ENCODE results near the gene ZBTB20.

Gene ZBTB20

GRCh38 chr3:114809668-114810413, 337.2 kb downstream of the ZBTB20 start:
- Histone ChIP-seq H3K27ac (ENCODE audit: low read length) (no peak overlapping the region), H3K4me1 (ENCODE audit: control insufficient read depth, insufficient read depth, low read length) (no peaks in the 10 kb centered on the region), H3K4me3 (ENCODE audit: low read length) (no peak overlapping the region), H3K36me3 (ENCODE audit: control insufficient read depth, insufficient read depth, low read length) (no peaks in the 10 kb centered on the region), H3K9me3 (ENCODE audit: control insufficient read depth, insufficient read depth, low read length) (no peaks in the 10 kb centered on the region), H3K27me3 (ENCODE audit: control insufficient read depth, insufficient read depth, low read length) (no peaks in the 10 kb centered on the region)
- no CpG with 5 or more reads among the region's 5 CpGs for WGBS (ENCODE audit: insufficient coverage, insufficient read length)
- no peak for DNase-seq (ENCODE audit: low read depth, low spot score)

GRCh38 chr3:114804099-114804498, 343.0 kb downstream of the ZBTB20 start:
- Histone ChIP-seq H3K9me3 (ENCODE audit: control insufficient read depth, insufficient read depth, low read length) (no peaks in the 10 kb centered on the region), H3K27me3 (ENCODE audit: control insufficient read depth, insufficient read depth, low read length) (no peaks in the 10 kb centered on the region), H3K4me3 (ENCODE audit: low read length) (no peak overlapping the region), H3K4me1 (ENCODE audit: control insufficient read depth, insufficient read depth, low read length) (no peaks in the 10 kb centered on the region), H3K27ac (ENCODE audit: low read length) (no peak overlapping the region), H3K36me3 (ENCODE audit: control insufficient read depth, insufficient read depth, low read length) (no peaks in the 10 kb centered on the region)
- no peak for DNase-seq (ENCODE audit: low read depth, low spot score)
- WGBS (ENCODE audit: insufficient coverage, insufficient read length) = no CpG with 5 or more reads among the region's 1 CpG

GRCh38 chr3:114803042-114803695, 343.9 kb downstream of the ZBTB20 start:
- Histone ChIP-seq H3K4me3 (ENCODE audit: low read length) (no peak overlapping the region), H3K9me3 (ENCODE audit: control insufficient read depth, insufficient read depth, low read length) (no peaks in the 10 kb centered on the region), H3K27ac (ENCODE audit: low read length) (no peak overlapping the region), H3K27me3 (ENCODE audit: control insufficient read depth, insufficient read depth, low read length) (no peaks in the 10 kb centered on the region), H3K4me1 (ENCODE audit: control insufficient read depth, insufficient read depth, low read length) (no peaks in the 10 kb centered on the region), H3K36me3 (ENCODE audit: control insufficient read depth, insufficient read depth, low read length) (no peaks in the 10 kb centered on the region)
- no peak for DNase-seq (ENCODE audit: low read depth, low spot score)
- WGBS (ENCODE audit: insufficient coverage, insufficient read length) = no CpG with 5 or more reads among the region's 5 CpGs

- DNase-seq (ENCODE audit: low read depth, low spot score) = no peak
- H3K27ac ChIP-seq (ENCODE audit: low read length) = no peak overlapping the region
- WGBS (ENCODE audit: insufficient coverage, insufficient read length) = no CpG with 5 or more reads among the region's 5 CpGs
- no peaks in the 10 kb centered on the region for H3K36me3 ChIP-seq (ENCODE audit: control insufficient read depth, insufficient read depth, low read length)
- no peaks in the 10 kb centered on the region for H3K27me3 ChIP-seq (ENCODE audit: control insufficient read depth, insufficient read depth, low read length)
- H3K4me3 ChIP-seq (ENCODE audit: low read length) = no peak overlapping the region
- H3K9me3 ChIP-seq (ENCODE audit: control insufficient read depth, insufficient read depth, low read length) = no peaks in the 10 kb centered on the region
- no peaks in the 10 kb centered on the region for H3K4me1 ChIP-seq (ENCODE audit: control insufficient read depth, insufficient read depth, low read length)
These were observed 346.6 kb downstream of the ZBTB20 start for GRCh38 chr3:114800272-114801031.

- Histone ChIP-seq H3K36me3 (ENCODE audit: control insufficient read depth, insufficient read depth, low read length) (no peaks in the 10 kb centered on the region), H3K27me3 (ENCODE audit: control insufficient read depth, insufficient read depth, low read length) (no peaks in the 10 kb centered on the region), H3K4me3 (ENCODE audit: low read length) (no peak overlapping the region), H3K4me1 (ENCODE audit: control insufficient read depth, insufficient read depth, low read length) (no peaks in the 10 kb centered on the region), H3K27ac (ENCODE audit: low read length) (no peak overlapping the region), H3K9me3 (ENCODE audit: control insufficient read depth, insufficient read depth, low read length) (no peaks in the 10 kb centered on the region)
- no CpG with 5 or more reads among the region's 4 CpGs for WGBS (ENCODE audit: insufficient coverage, insufficient read length)
- no peak for DNase-seq (ENCODE audit: low read depth, low spot score)
These were observed 347.3 kb downstream of the ZBTB20 start for GRCh38 chr3:114799816-114800215.

- no peaks in the 10 kb centered on the region for H3K9me3 ChIP-seq (ENCODE audit: control insufficient read depth, insufficient read depth, low read length)
- H3K27me3 ChIP-seq (ENCODE audit: control insufficient read depth, insufficient read depth, low read length) = no peaks in the 10 kb centered on the region
- H3K36me3 ChIP-seq (ENCODE audit: control insufficient read depth, insufficient read depth, low read length) = no peaks in the 10 kb centered on the region
- no peaks in the 10 kb centered on the region for H3K4me1 ChIP-seq (ENCODE audit: control insufficient read depth, insufficient read depth, low read length)
- H3K27ac ChIP-seq (ENCODE audit: low read length) = no peak overlapping the region
- H3K4me3 ChIP-seq (ENCODE audit: low read length) = no peak overlapping the region
- DNase-seq (ENCODE audit: low read depth, low spot score) = no peak
These were observed 350.3 kb downstream of the ZBTB20 start for GRCh38 chr3:114796796-114797195.

GRCh38 chr3:114794894-114795630, 352.0 kb downstream of the ZBTB20 start:
- Histone ChIP-seq H3K4me1 (ENCODE audit: control insufficient read depth, insufficient read depth, low read length) (no peaks in the 10 kb centered on the region), H3K9me3 (ENCODE audit: control insufficient read depth, insufficient read depth, low read length) (no peaks in the 10 kb centered on the region), H3K4me3 (ENCODE audit: low read length) (no peak overlapping the region), H3K36me3 (ENCODE audit: control insufficient read depth, insufficient read depth, low read length) (no peaks in the 10 kb centered on the region), H3K27me3 (ENCODE audit: control insufficient read depth, insufficient read depth, low read length) (no peaks in the 10 kb centered on the region), H3K27ac (ENCODE audit: low read length) (no peak overlapping the region)
- no CpG with 5 or more reads among the region's 2 CpGs for WGBS (ENCODE audit: insufficient coverage, insufficient read length)
- no peak for DNase-seq (ENCODE audit: low read depth, low spot score)

GRCh38 chr3:114792159-114792918, 354.7 kb downstream of the ZBTB20 start:
- no peak overlapping the region for H3K27ac ChIP-seq (ENCODE audit: low read length)
- no peaks in the 10 kb centered on the region for H3K4me1 ChIP-seq (ENCODE audit: control insufficient read depth, insufficient read depth, low read length)
- no peak for DNase-seq (ENCODE audit: low read depth, low spot score)
- H3K36me3 ChIP-seq (ENCODE audit: control insufficient read depth, insufficient read depth, low read length) = no peaks in the 10 kb centered on the region
- no peaks in the 10 kb centered on the region for H3K27me3 ChIP-seq (ENCODE audit: control insufficient read depth, insufficient read depth, low read length)
- no peak overlapping the region for H3K4me3 ChIP-seq (ENCODE audit: low read length)
- WGBS (ENCODE audit: insufficient coverage, insufficient read length) = no CpG with 5 or more reads among the region's 2 CpGs
- H3K9me3 ChIP-seq (ENCODE audit: control insufficient read depth, insufficient read depth, low read length) = no peaks in the 10 kb centered on the region

GRCh38 chr3:114790752-114791151, 356.3 kb downstream of the ZBTB20 start:
- no peaks in the 10 kb centered on the region for H3K36me3 ChIP-seq (ENCODE audit: control insufficient read depth, insufficient read depth, low read length)
- H3K27ac ChIP-seq (ENCODE audit: low read length) = no peak overlapping the region
- no peaks in the 10 kb centered on the region for H3K9me3 ChIP-seq (ENCODE audit: control insufficient read depth, insufficient read depth, low read length)
- no peak overlapping the region for H3K4me3 ChIP-seq (ENCODE audit: low read length)
- no peaks in the 10 kb centered on the region for H3K27me3 ChIP-seq (ENCODE audit: control insufficient read depth, insufficient read depth, low read length)
- no peak for DNase-seq (ENCODE audit: low read depth, low spot score)
- H3K4me1 ChIP-seq (ENCODE audit: control insufficient read depth, insufficient read depth, low read length) = no peaks in the 10 kb centered on the region

GRCh38 chr3:114789803-114790202, 357.3 kb downstream of the ZBTB20 start:
- WGBS (ENCODE audit: insufficient coverage, insufficient read length) = no CpG with 5 or more reads among the region's 1 CpG
- Histone ChIP-seq H3K27ac (ENCODE audit: low read length) (no peak overlapping the region), H3K27me3 (ENCODE audit: control insufficient read depth, insufficient read depth, low read length) (no peaks in the 10 kb centered on the region), H3K4me3 (ENCODE audit: low read length) (no peak overlapping the region), H3K9me3 (ENCODE audit: control insufficient read depth, insufficient read depth, low read length) (no peaks in the 10 kb centered on the region), H3K4me1 (ENCODE audit: control insufficient read depth, insufficient read depth, low read length) (no peaks in the 10 kb centered on the region), H3K36me3 (ENCODE audit: control insufficient read depth, insufficient read depth, low read length) (no peaks in the 10 kb centered on the region)
- no peak for DNase-seq (ENCODE audit: low read depth, low spot score)
